CD4-positive, alpha-beta memory T cell (primary cell): ENCODE data around the gene MED9. TPM values are rescaled to one million over a fixed set of nuclear protein-coding genes. Genes with fewer than 3 reads are reported as not detected.
A peak's percentile ranks its signal among the peaks of the same experiment; 100 is the strongest.

ENCODE experiments used
- CTCF ChIA-PET: fragments of 350-600 bp; sonication (Branson Sonifier 250); formaldehyde crosslinking; loops from one replicate; lab custom pipeline; 2021; ENCODE audit warnings: inconsistent platforms; ENCODE audit not compliant: partially characterized antibody; lab: Charles Lee
- POLR2A ChIA-PET: fragments of 350-600 bp; sonication (Branson Sonifier 250); formaldehyde crosslinking; loops from one replicate; lab custom pipeline; 2021; ENCODE audit not compliant: partially characterized antibody; lab: Charles Lee
- DNase-seq, 5 donors: peaks; one replicate each; pipeline versions ENCODE4 v3.0.0 to v3.0.0-alpha.2; 2020 to 2022; ENCODE audit warnings: mixed read lengths in 1 of 5
- H3K27ac ChIP-seq: one replicate; pipeline ENCODE4 v1.7.0; 2013; ENCODE audit warnings: low read depth, low read length
- H3K27me3 ChIP-seq: 2 replicates; pipeline ENCODE4 v1.7.0; 2013; ENCODE audit warnings: mild to moderate bottlenecking, low read length, moderate library complexity; ENCODE audit not compliant: insufficient read depth
- H3K36me3 ChIP-seq: 2 replicates; pipeline ENCODE4 v1.7.0; 2013; ENCODE audit warnings: mild to moderate bottlenecking, low read length, moderate library complexity; ENCODE audit not compliant: insufficient read depth
- H3K4me1 ChIP-seq: 2 replicates; pipeline ENCODE4 v1.7.0; 2013; ENCODE audit warnings: mild to moderate bottlenecking, low read length, moderate library complexity; ENCODE audit not compliant: insufficient read depth
- H3K4me3 ChIP-seq, 2 donors: one replicate each; pipeline ENCODE4 v1.7.0; 2013; ENCODE audit warnings: low read length in 2 of 2, mild to moderate bottlenecking in 1 of 2
- H3K9me3 ChIP-seq, 2 donors: one replicate each; pipeline ENCODE4 v1.7.0; 2013; ENCODE audit warnings: low read length in 2 of 2, control low read depth in 1 of 2; ENCODE audit not compliant: control insufficient read depth in 1 of 2
- H3K27ac Mint-ChIP-seq, 7 donors: one replicate each; pipeline ENCODE4 v1.8.0; 2020 to 2021; ENCODE audit warnings: mixed read lengths in 7 of 7, mild to moderate bottlenecking in 6 of 7, inconsistent platforms in 3 of 7, moderate library complexity in 3 of 7
- H3K27me3 Mint-ChIP-seq, 2 donors: one replicate each; pipeline ENCODE4 v1.8.0; 2020 to 2021; ENCODE audit warnings: mixed read lengths in 2 of 2
- H3K36me3 Mint-ChIP-seq, 2 donors: one replicate each; pipeline ENCODE4 v1.8.0; 2020 to 2021; ENCODE audit warnings: mixed read lengths in 2 of 2, inconsistent platforms in 1 of 2, mild to moderate bottlenecking in 1 of 2
- H3K4me1 Mint-ChIP-seq, 4 donors: one replicate each; pipeline ENCODE4 v1.8.0; 2020 to 2021; ENCODE audit warnings: mixed read lengths in 4 of 4, mild to moderate bottlenecking in 1 of 4
- H3K4me3 Mint-ChIP-seq, 8 donors: one replicate each; pipeline ENCODE4 v1.8.0; 2020 to 2021; ENCODE audit warnings: mixed read lengths in 8 of 8, mild to moderate bottlenecking in 7 of 8, moderate library complexity in 6 of 8, inconsistent platforms in 3 of 8
- H3K9me3 Mint-ChIP-seq, 8 donors: one replicate each; pipeline ENCODE4 v1.8.0; 2020 to 2021; ENCODE audit warnings: mixed read lengths in 8 of 8, mild to moderate bottlenecking in 5 of 8, inconsistent platforms in 3 of 8, moderate library complexity in 1 of 8
- intact Hi-C: fragments of 100-400 bp; cut with micrococcal nuclease; formaldehyde crosslinking; loops from one replicate; pipeline ENCODE4 v1.15.1; 2023
- polyA plus RNA-seq, 2 donors: library from polyadenylated mRNA; unstranded; fragments of 300-500 nt; fragmentation: Illumina TruSeq; gene quantifications; one replicate each; pipeline ENCODE4 v1.2.3, GENCODE V29; 2021
- total RNA-seq, 2 experiments: library from RNA; stranded (reverse); gene quantifications; one replicate each; pipeline ENCODE4 v1.2.3, GENCODE V29; 2021

MED9 gene
- total and polyA plus RNA-seq, 4 experiments from 2014 or later, result 9.3 to 18.9 (median 16.9) TPM

DNA sequence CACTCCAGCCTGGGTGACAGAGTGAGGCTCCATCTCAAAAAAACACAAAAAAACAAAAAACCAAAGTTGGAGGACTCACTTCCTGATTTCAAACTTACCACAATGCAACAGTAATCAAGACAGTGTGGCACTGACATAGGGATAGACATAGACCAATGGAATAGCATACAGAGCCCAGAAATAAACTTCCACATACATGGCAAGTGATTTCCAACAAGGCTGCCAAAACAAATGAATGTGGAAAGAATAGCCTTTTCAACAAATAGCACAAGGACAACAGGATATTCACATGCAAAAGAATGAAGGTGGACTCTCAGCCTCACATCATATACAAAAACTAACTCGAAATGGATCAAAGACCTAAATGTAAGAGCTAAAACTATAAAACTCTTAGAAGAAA is 56.2 kb downstream of the MED9 start:
- no peak overlapping the region for H3K4me3 ChIP-seq
- no peaks in the 10 kb centered on the region for H3K9me3 ChIP-seq
- Mint-ChIP-seq H3K27ac (no peak overlapping the region), H3K4me1 (peaks cover 0 to 1% (median 0%) of the 10 kb centered on the region in 4 donors), H3K9me3 (no peaks in the 10 kb centered on the region), H3K4me3 (no peak overlapping the region), H3K27me3 (no peaks in the 10 kb centered on the region), H3K36me3 (no peaks in the 10 kb centered on the region)
- no peaks in the 10 kb centered on the region for H3K36me3 ChIP-seq
- CTCF ChIA-PET, result no interaction called here
- no peaks in the 10 kb centered on the region for H3K4me1 ChIP-seq
- intact Hi-C loops, result no loop called here
- POLR2A ChIA-PET, result no interaction called here
- no peak for DNase-seq
- no peaks in the 10 kb centered on the region for H3K27me3 ChIP-seq
- H3K27ac ChIP-seq, result no peak overlapping the region

DNA sequence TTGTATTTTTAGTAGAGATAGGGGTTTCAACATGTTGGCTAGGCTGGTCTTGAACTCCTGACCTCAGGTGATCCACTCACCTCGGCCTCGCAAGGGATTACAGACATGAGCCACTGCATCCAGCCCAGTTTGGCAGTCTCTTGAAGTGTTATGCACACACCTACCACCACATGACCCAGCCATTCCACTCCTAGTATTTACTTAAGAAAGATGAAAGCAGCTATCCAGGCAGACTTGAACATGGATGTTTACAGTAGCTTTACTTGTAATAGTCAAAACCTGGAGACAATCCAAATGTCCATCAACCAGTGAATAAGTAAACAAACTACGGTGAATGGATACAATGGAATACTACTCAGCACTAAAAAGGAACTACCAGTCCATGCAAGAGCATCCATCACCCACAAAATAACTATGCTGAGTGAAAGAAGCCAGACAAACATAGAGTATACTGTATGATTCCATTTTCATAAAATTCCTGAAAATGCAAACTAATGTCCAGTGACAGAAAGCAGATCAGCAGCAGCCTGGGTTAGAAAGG is 57.2 kb downstream of the MED9 start:
- Histone ChIP-seq H3K27ac (no peak overlapping the region), H3K36me3 (no peaks in the 10 kb centered on the region), H3K9me3 (no peaks in the 10 kb centered on the region), H3K27me3 (no peaks in the 10 kb centered on the region), H3K4me1 (no peaks in the 10 kb centered on the region), H3K4me3 (no peak overlapping the region)
- ChIA-PET POLR2A (no interaction called here), CTCF (no interaction called here)
- H3K27me3 Mint-ChIP-seq, result no peaks in the 10 kb centered on the region
- DNase-seq, result no peak
- intact Hi-C loops, result no loop called here
- peaks cover 0 to 1% (median 0%) of the 10 kb centered on the region in 4 donors for H3K4me1 Mint-ChIP-seq
- H3K36me3 Mint-ChIP-seq, result no peaks in the 10 kb centered on the region
- peak overlapping the region in 1 of 7 donors; percentile 22 for H3K27ac Mint-ChIP-seq
- no peak overlapping the region for H3K4me3 Mint-ChIP-seq
- no peaks in the 10 kb centered on the region for H3K9me3 Mint-ChIP-seq

DNA sequence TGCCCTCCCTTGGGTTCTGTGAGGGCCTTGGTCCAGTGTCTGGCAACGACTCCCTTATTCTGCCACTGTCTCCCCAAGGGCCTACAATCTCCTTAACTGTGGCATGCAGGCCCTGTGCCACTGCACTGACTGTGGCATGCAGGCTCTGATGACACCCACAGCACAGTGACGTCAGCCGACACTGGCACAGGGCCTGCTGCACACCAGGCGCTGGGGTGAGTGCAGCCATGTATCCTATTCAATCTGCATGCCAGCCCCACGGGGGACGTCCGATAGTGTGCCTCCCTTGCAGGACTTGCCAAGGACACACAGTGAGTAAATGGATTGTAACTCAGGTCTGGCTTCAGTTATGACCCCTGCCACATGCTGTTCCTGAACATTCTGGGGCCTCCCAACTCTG is 59.2 kb downstream of the MED9 start:
- Mint-ChIP-seq H3K27ac (no peak overlapping the region), H3K36me3 (no peaks in the 10 kb centered on the region), H3K4me3 (no peak overlapping the region), H3K9me3 (no peaks in the 10 kb centered on the region), H3K4me1 (peaks cover 0 to 1% (median 0%) of the 10 kb centered on the region in 4 donors), H3K27me3 (no peaks in the 10 kb centered on the region)
- H3K4me3 ChIP-seq, result no peak overlapping the region
- intact Hi-C loops, result no loop called here
- ChIA-PET POLR2A (no interaction called here), CTCF (no interaction called here)
- no peaks in the 10 kb centered on the region for H3K27me3 ChIP-seq
- DNase-seq, result no peak
- no peak overlapping the region for H3K27ac ChIP-seq
- H3K4me1 ChIP-seq, result no peaks in the 10 kb centered on the region
- H3K9me3 ChIP-seq, result no peaks in the 10 kb centered on the region
- no peaks in the 10 kb centered on the region for H3K36me3 ChIP-seq

DNA sequence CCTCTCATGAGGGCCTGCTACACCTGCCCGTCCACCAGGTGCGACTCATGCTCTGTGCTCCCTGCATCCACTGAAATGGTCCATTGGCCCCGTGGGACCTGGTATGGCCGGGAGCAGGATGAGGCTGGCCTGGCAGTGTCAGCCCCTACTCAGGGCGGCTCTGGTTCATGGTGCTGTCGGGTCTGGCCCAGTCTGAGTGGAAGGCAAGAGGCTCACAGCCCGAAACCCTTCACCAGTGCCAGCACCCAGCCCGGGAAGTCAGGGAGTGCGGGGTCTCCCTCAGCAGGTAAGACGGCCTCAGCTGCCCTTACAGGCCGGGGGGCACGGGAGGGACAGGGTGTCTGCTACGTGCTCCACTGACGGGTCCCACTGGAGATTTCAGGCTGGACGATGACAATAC is 59.9 kb downstream of the MED9 start:
- no peaks in the 10 kb centered on the region for H3K36me3 Mint-ChIP-seq
- Histone ChIP-seq H3K27ac (no peak overlapping the region), H3K27me3 (no peaks in the 10 kb centered on the region), H3K4me3 (no peak overlapping the region), H3K36me3 (no peaks in the 10 kb centered on the region), H3K9me3 (no peaks in the 10 kb centered on the region), H3K4me1 (no peaks in the 10 kb centered on the region)
- ChIA-PET CTCF (no interaction called here), POLR2A (no interaction called here)
- peaks cover 0 to 1% (median 0%) of the 10 kb centered on the region in 4 donors for H3K4me1 Mint-ChIP-seq
- DNase-seq, result no peak
- no peaks in the 10 kb centered on the region for H3K27me3 Mint-ChIP-seq
- intact Hi-C loops, result no loop called here
- no peak overlapping the region for H3K4me3 Mint-ChIP-seq
- H3K27ac Mint-ChIP-seq, result no peak overlapping the region
- H3K9me3 Mint-ChIP-seq, result no peaks in the 10 kb centered on the region

DNA sequence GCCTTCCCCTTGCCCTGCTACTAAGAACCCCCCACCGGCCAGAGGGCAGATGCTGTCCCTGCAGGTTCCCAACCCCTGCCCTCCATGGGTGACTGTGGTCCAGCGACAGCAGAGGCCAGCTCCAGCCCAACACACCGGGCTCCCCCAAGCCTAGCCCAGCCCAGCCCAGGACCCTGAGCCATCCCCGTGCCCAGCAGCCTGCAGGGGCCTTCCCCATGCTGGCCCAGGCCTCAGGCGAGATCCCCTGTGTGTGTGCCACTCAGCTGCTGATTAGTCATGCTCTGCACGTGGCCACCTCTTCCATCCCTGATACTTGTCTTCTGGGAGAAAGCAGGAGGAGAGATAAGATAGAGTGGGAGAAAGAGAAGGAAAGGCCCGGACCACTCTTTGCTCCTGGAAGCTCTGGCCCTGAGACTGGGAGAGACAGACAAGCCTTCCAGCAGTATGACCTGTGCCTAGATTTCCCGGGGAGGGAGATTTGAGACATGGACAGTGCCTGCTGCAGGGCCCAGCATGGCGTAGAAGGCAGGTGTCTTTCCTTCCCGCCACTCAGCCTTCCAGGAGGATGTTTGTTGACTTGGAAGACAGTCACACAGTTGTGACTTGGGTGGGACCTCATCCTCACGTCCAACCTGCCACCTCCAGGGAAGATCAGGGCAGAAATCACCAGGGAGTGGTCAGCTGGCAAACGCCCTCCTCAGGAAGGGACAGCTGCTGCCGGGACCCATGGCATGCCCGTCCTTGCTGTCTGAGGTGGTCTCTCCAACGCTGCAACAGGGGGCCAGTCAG is 60.7 kb downstream of the MED9 start:
- ChIA-PET CTCF (no interaction called here), POLR2A (no interaction called here)
- Histone ChIP-seq H3K27ac (no peak overlapping the region), H3K36me3 (no peaks in the 10 kb centered on the region), H3K4me3 (no peak overlapping the region), H3K9me3 (no peaks in the 10 kb centered on the region), H3K4me1 (no peaks in the 10 kb centered on the region), H3K27me3 (no peaks in the 10 kb centered on the region)
- H3K9me3 Mint-ChIP-seq, result no peaks in the 10 kb centered on the region
- H3K4me1 Mint-ChIP-seq, result peaks cover 0 to 1% (median 0%) of the 10 kb centered on the region in 4 donors
- H3K36me3 Mint-ChIP-seq, result no peaks in the 10 kb centered on the region
- H3K27me3 Mint-ChIP-seq, result no peaks in the 10 kb centered on the region
- DNase-seq, result no peak
- intact Hi-C loops, result no loop called here
- peak overlapping the region in 1 of 7 donors; percentile 29 for H3K27ac Mint-ChIP-seq
- H3K4me3 Mint-ChIP-seq, result no peak overlapping the region

DNA sequence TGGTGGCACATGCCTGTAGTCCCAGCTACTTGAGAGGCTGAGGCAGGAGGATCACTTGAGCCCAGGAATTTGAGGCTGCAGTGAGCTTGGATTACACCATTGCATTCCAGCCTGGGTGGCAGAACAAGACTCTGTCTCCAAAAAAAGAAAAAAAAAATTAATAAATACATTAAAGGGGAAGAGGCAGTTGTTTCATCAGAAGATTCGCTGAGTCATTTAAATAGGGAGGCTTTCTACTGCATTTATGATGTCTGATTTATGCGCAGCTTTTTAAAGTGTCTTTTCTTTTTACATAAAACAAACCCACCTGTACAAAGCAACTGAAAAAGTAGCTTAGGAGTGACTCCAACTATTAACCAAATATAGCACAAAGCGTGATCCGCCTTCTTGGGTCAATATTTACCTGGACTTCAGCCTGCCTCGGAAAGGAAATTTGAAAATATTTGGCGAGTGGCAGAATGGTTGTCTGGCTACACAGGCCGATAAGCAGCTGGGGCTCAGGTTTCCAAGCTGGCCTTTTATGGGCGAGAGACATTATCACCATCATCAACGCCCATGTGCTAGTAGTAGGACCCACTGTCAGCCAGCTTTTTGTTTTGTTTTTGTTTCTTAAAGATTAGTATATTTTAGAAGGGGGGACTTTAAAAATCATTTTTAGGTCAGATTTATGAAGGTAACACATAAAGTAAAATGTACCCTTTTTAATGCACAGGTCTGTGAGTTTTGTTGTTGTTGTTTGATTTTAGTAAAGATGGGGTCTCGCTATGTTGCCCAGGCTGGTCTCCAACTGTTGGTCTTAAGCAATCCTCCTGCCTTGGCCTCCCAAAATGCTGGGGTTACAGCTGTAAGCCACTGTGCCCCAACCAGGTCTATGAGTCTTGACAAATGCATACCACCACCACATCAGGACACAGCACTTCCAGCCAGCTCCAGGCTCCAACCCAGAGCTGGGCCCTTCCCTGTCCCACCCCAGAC is 61.9 kb downstream of the MED9 start:
- Histone ChIP-seq H3K4me3 (no peak overlapping the region), H3K27me3 (no peaks in the 10 kb centered on the region), H3K9me3 (no peaks in the 10 kb centered on the region), H3K36me3 (no peaks in the 10 kb centered on the region), H3K27ac (no peak overlapping the region), H3K4me1 (no peaks in the 10 kb centered on the region)
- Mint-ChIP-seq H3K4me1 (peaks cover 0 to 1% (median 0%) of the 10 kb centered on the region in 4 donors), H3K27ac (no peak overlapping the region), H3K4me3 (no peak overlapping the region), H3K27me3 (no peaks in the 10 kb centered on the region), H3K36me3 (no peaks in the 10 kb centered on the region), H3K9me3 (no peaks in the 10 kb centered on the region)
- DNase-seq, result no peak
- ChIA-PET CTCF (no interaction called here), POLR2A (no interaction called here)
- intact Hi-C loops, result no loop called here

DNA sequence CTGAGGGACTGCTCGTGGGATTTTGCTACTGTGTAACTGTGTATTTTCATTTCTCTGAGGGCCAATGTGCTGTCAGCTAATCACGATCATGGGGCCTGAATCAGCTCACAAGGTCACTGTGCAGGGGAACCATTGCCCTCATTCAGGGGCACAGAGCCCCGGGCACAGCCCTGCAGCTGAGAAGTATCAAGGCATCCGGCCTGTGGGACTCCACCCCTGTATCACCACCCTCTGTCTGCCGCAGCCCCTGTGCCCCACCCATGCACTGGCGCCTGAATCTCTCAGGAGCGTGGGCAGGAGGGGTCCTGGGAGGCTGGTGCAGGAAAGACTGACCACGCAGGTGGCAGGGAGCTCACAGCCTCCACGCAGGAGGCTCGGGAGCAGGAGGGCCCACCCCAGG is 62.8 kb downstream of the MED9 start:
- no peak overlapping the region for H3K4me3 ChIP-seq
- Mint-ChIP-seq H3K27ac (no peak overlapping the region), H3K36me3 (no peaks in the 10 kb centered on the region), H3K27me3 (no peaks in the 10 kb centered on the region), H3K4me3 (no peak overlapping the region), H3K4me1 (peaks cover 0 to 1% (median 0%) of the 10 kb centered on the region in 4 donors), H3K9me3 (no peaks in the 10 kb centered on the region)
- no peaks in the 10 kb centered on the region for H3K27me3 ChIP-seq
- no peaks in the 10 kb centered on the region for H3K36me3 ChIP-seq
- H3K27ac ChIP-seq, result no peak overlapping the region
- intact Hi-C loops, result no loop called here
- ChIA-PET CTCF (no interaction called here), POLR2A (no interaction called here)
- no peaks in the 10 kb centered on the region for H3K4me1 ChIP-seq
- no peaks in the 10 kb centered on the region for H3K9me3 ChIP-seq
- DNase-seq, result no peak
